ENCODE measurements around the gene UNKL.

DNA sequence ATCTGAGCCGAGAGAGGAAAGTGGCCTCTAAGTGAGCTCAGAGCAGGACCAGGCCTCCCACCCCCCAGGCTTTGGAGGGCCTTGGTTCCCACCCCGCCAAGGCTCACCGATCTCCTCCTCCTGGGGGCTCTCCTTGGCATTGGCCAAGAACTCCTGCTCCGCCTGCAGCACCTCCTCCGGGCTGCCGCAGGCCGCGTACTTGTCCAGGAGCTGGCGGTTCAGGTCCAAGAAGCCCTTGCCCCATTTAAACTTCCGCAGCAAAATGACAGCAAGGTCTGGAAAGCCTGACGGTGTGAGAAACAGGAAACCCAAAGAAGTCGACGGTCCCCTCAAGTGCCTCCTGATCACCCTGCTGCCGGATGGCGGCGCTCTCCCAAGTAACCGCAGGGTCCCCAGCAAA, 64.6 kb downstream of the UNKL start:
- TF ChIP-seq, protein P1, sequence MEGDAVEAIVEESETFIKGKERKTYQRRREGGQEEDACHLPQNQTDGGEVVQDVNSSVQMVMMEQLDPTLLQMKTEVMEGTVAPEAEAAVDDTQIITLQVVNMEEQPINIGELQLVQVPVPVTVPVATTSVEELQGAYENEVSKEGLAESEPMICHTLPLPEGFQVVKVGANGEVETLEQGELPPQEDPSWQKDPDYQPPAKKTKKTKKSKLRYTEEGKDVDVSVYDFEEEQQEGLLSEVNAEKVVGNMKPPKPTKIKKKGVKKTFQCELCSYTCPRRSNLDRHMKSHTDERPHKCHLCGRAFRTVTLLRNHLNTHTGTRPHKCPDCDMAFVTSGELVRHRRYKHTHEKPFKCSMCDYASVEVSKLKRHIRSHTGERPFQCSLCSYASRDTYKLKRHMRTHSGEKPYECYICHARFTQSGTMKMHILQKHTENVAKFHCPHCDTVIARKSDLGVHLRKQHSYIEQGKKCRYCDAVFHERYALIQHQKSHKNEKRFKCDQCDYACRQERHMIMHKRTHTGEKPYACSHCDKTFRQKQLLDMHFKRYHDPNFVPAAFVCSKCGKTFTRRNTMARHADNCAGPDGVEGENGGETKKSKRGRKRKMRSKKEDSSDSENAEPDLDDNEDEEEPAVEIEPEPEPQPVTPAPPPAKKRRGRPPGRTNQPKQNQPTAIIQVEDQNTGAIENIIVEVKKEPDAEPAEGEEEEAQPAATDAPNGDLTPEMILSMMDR (IDR thresholded peaks at IDR 0.05) = no peak
- TF ChIP-seq ZFX (IDR thresholded peaks at IDR 0.05; ENCODE audit: borderline replicate concordance) = no peak

Data from 22Rv1 (cell line).